Measurements from ENCODE around the gene CACNA2D3. TPM values are rescaled to one million over a fixed set of nuclear protein-coding genes. Genes with fewer than 3 reads are reported as not detected.

Gene CACNA2D3
- total RNA-seq, 1 donor from 2014 or later: 0.70 TPM

- Mint-ChIP-seq H3K4me3 (ENCODE audit: unreplicated experiment) (no peak overlapping the region), H3K4me1 (ENCODE audit: low read depth, unreplicated experiment) (no peaks in the 10 kb centered on the region), H3K9me3 (ENCODE audit: unreplicated experiment) (no peaks in the 10 kb centered on the region), H3K27ac (ENCODE audit: unreplicated experiment) (no peak overlapping the region), H3K27me3 (ENCODE audit: low read depth, unreplicated experiment) (no peaks in the 10 kb centered on the region), H3K36me3 (ENCODE audit: low read depth, unreplicated experiment) (no peaks in the 10 kb centered on the region)
- no peak for DNase-seq (ENCODE audit: low read depth)
- Histone ChIP-seq H4K20me1 (ENCODE audit: insufficient read depth, low read length) (no peaks in the 10 kb centered on the region), H3K4me1 (ENCODE audit: insufficient read depth, low read length) (no peaks in the 10 kb centered on the region), H3K79me2 (ENCODE audit: insufficient read depth, low read length) (no peaks in the 10 kb centered on the region), H3K4me2 (ENCODE audit: low read length) (no peak overlapping the region), H3K4me3 (ENCODE audit: insufficient read depth, low read depth, low read length) (no peak overlapping the region), H2AFZ (ENCODE audit: low read depth, low read length) (no peak overlapping the region), H3K27ac (ENCODE audit: low read depth, low read length) (no peak overlapping the region), H3K9me3 (ENCODE audit: insufficient read depth, low read depth, low read length) (no peaks in the 10 kb centered on the region), H3K27me3 (ENCODE audit: insufficient read depth, low read length) (no peaks in the 10 kb centered on the region), H3K36me3 (ENCODE audit: insufficient read depth, low read length) (no peaks in the 10 kb centered on the region), H3K9ac (ENCODE audit: low read length) (no peak overlapping the region)
- no peak for TF ChIP-seq EZH2 (IDR thresholded peaks at IDR 0.05; ENCODE audit: insufficient read depth, low read length)
- no peak for TF ChIP-seq CTCF (IDR thresholded peaks at IDR 0.05; ENCODE audit: insufficient read depth, low read depth, low read length)
- FAIRE-seq: no peak
These were observed 224.7 kb downstream of the CACNA2D3 start for GRCh38 chr3:54347060-54347459.

- H2AFZ ChIP-seq (ENCODE audit: low read depth, low read length): no peak overlapping the region
- H3K9me3 Mint-ChIP-seq (ENCODE audit: unreplicated experiment): no peaks in the 10 kb centered on the region
- H3K4me1 ChIP-seq (ENCODE audit: insufficient read depth, low read length): no peaks in the 10 kb centered on the region
- H3K4me3 Mint-ChIP-seq (ENCODE audit: unreplicated experiment): no peak overlapping the region
- no peaks in the 10 kb centered on the region for H4K20me1 ChIP-seq (ENCODE audit: insufficient read depth, low read length)
- FAIRE-seq (no peak), DNase-seq (ENCODE audit: low read depth) (no peak)
- no peak overlapping the region for H3K4me3 ChIP-seq (ENCODE audit: insufficient read depth, low read depth, low read length)
- TF ChIP-seq EZH2 (IDR thresholded peaks at IDR 0.05; ENCODE audit: insufficient read depth, low read length) (no peak), CTCF (IDR thresholded peaks at IDR 0.05; ENCODE audit: insufficient read depth, low read depth, low read length) (no peak)
- no peaks in the 10 kb centered on the region for H3K79me2 ChIP-seq (ENCODE audit: insufficient read depth, low read length)
- H3K4me1 Mint-ChIP-seq (ENCODE audit: low read depth, unreplicated experiment): no peaks in the 10 kb centered on the region
- H3K9ac ChIP-seq (ENCODE audit: low read length): no peak overlapping the region
- H3K4me2 ChIP-seq (ENCODE audit: low read length): no peak overlapping the region
- no peak overlapping the region for H3K27ac Mint-ChIP-seq (ENCODE audit: unreplicated experiment)
- no peak overlapping the region for H3K27ac ChIP-seq (ENCODE audit: low read depth, low read length)
- H3K27me3 ChIP-seq (ENCODE audit: insufficient read depth, low read length): no peaks in the 10 kb centered on the region
- H3K36me3 Mint-ChIP-seq (ENCODE audit: low read depth, unreplicated experiment): no peaks in the 10 kb centered on the region
- H3K36me3 ChIP-seq (ENCODE audit: insufficient read depth, low read length): no peaks in the 10 kb centered on the region
- no peaks in the 10 kb centered on the region for H3K9me3 ChIP-seq (ENCODE audit: insufficient read depth, low read depth, low read length)
- H3K27me3 Mint-ChIP-seq (ENCODE audit: low read depth, unreplicated experiment): peaks cover 2% of the 10 kb centered on the region
These were observed 225.6 kb downstream of the CACNA2D3 start for GRCh38 chr3:54347933-54348332.

DNA sequence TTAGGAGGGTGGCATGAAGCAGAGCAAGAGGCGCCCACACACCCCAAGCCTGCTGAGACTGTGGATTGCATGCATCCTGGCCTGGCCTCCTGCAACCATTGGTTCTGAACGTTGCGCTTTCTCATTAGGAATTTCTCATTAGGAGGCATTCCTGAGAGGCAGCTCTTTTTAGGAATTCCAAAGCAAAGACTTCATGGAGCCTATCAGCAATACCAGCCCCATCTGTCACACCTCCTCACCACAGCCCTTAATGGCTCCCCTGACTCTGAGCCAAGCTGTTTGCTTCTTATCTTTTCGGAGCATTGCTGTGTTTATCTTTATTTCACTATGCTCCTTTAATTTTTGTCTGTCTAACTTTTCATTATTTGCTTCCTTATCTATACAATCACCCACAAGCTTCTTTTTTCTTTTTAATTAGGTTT, 226.9 kb downstream of the CACNA2D3 start:
- Mint-ChIP-seq H3K27me3 (ENCODE audit: low read depth, unreplicated experiment) (peaks cover 2% of the 10 kb centered on the region), H3K27ac (ENCODE audit: unreplicated experiment) (no peak overlapping the region), H3K4me1 (ENCODE audit: low read depth, unreplicated experiment) (no peaks in the 10 kb centered on the region), H3K9me3 (ENCODE audit: unreplicated experiment) (no peaks in the 10 kb centered on the region), H3K4me3 (ENCODE audit: unreplicated experiment) (no peak overlapping the region), H3K36me3 (ENCODE audit: low read depth, unreplicated experiment) (no peaks in the 10 kb centered on the region)
- TF ChIP-seq EZH2 (IDR thresholded peaks at IDR 0.05; ENCODE audit: insufficient read depth, low read length): no peak
- TF ChIP-seq CTCF (IDR thresholded peaks at IDR 0.05; ENCODE audit: insufficient read depth, low read depth, low read length): no peak
- no peaks in the 10 kb centered on the region for H3K4me1 ChIP-seq (ENCODE audit: insufficient read depth, low read length)
- H3K27me3 ChIP-seq (ENCODE audit: insufficient read depth, low read length): no peaks in the 10 kb centered on the region
- no peak for FAIRE-seq
- H3K27ac ChIP-seq (ENCODE audit: low read depth, low read length): no peak overlapping the region
- H2AFZ ChIP-seq (ENCODE audit: low read depth, low read length): no peak overlapping the region
- no peak overlapping the region for H3K4me3 ChIP-seq (ENCODE audit: insufficient read depth, low read depth, low read length)
- H3K9ac ChIP-seq (ENCODE audit: low read length): no peak overlapping the region
- no peaks in the 10 kb centered on the region for H3K79me2 ChIP-seq (ENCODE audit: insufficient read depth, low read length)
- H3K36me3 ChIP-seq (ENCODE audit: insufficient read depth, low read length): no peaks in the 10 kb centered on the region
- H3K9me3 ChIP-seq (ENCODE audit: insufficient read depth, low read depth, low read length): no peaks in the 10 kb centered on the region
- DNase-seq (ENCODE audit: low read depth): peak; percentile 35
- H4K20me1 ChIP-seq (ENCODE audit: insufficient read depth, low read length): no peaks in the 10 kb centered on the region
- no peak overlapping the region for H3K4me2 ChIP-seq (ENCODE audit: low read length)
